A549 (cell line): ENCODE data around the gene DISC1. TPM values are rescaled to one million over a fixed set of nuclear protein-coding genes. Genes with fewer than 3 reads are reported as not detected.

Experiments used
- ATAC-seq, 2 experiments: fragments of 200-7000 bp in 1 of 2; fragments of >200 bp in 1 of 2; cut with Nextera tagmentation in 1 of 2; cut with Tn5 transposase in 1 of 2; 3 replicates each; pipeline versions ENCODE4 v1.8.0 to v1.9.1; 2018 to 2020; ENCODE audit warnings: mild to moderate bottlenecking in 1 of 2, moderate library complexity in 1 of 2
- CTCF ChIA-PET: fragments of 300-600 bp; sonication (Branson Sonifier 250); formaldehyde crosslinking; extraction: SDS; loops from one replicate; lab custom pipeline; 2021; ENCODE audit warnings: antibody characterized with exemption, inconsistent platforms; lab: Yijun Ruan, JAX
- POLR2A ChIA-PET: fragments of 350-600 bp; formaldehyde crosslinking; extraction: SDS; loops from one replicate; lab custom pipeline; 2021; ENCODE audit warnings: antibody characterized with exemption, inconsistent platforms; lab: Yijun Ruan, JAX
- DNase-seq, 2 experiments: peaks; one replicate each; pipeline versions ENCODE4 v3.0.0 to v3.0.0-alpha.2; 2011 to 2016; ENCODE audit warnings: low read depth in 1 of 2, low spot score in 1 of 2
- FAIRE-seq: peaks from 2 replicates; lab custom pipeline; 2011; peaks lifted over from hg19 to GRCh38; lab: Jason Lieb, UNC
- H3K27ac ChIP-seq, 2 experiments: fragments of >200 bp; sonication (Bioruptor Twin); formaldehyde crosslinking; 3 replicates each; pipeline ENCODE4 v1.5.1; 2016 to 2017
- H3K4me1 ChIP-seq: fragments of >200 bp; sonication (Bioruptor Twin); formaldehyde crosslinking; 3 replicates; pipeline ENCODE4 v1.6.1; 2016
- H3K4me2 ChIP-seq: fragments of >200 bp; sonication (Bioruptor Twin); formaldehyde crosslinking; 3 replicates; pipeline ENCODE4 v1.6.1; 2016
- H3K4me3 ChIP-seq: fragments of >200 bp; sonication (Bioruptor Twin); formaldehyde crosslinking; 3 replicates; pipeline ENCODE4 v1.5.1; 2016
- H3K9me3 ChIP-seq: fragments of >200 bp; sonication (Bioruptor Twin); formaldehyde crosslinking; 3 replicates; pipeline ENCODE4 v1.6.1; 2016
- CHD4 ChIP-seq: fragments of 200-600 bp; sonication (generic); IDR thresholded peaks from 2 replicates; pipeline ENCODE4 v1.6.1; 2016; ENCODE audit warnings: antibody characterized with exemption, mild to moderate bottlenecking, borderline replicate concordance
- EHF ChIP-seq: fragments of 250-450 bp; sonication (Bioruptor Pico); IDR thresholded peaks from 2 replicates; pipeline ENCODE4 v1.5.0; 2020; ENCODE audit warnings: mild to moderate bottlenecking
- FOSB ChIP-seq: fragments of 250-450 bp; sonication (Bioruptor Pico); IDR thresholded peaks from 2 replicates; pipeline ENCODE4 v1.5.0; 2020; ENCODE audit warnings: mild to moderate bottlenecking, moderate library complexity
- HEYL ChIP-seq: fragments of 250-450 bp; sonication (Bioruptor Pico); IDR thresholded peaks from 2 replicates; pipeline ENCODE4 v1.8.0; 2021; ENCODE audit warnings: mild to moderate bottlenecking, moderate library complexity
- HOXA7 ChIP-seq: fragments of 250-450 bp; sonication (Bioruptor Pico); IDR thresholded peaks from 2 replicates; pipeline ENCODE4 v1.5.0; 2020; ENCODE audit warnings: mild to moderate bottlenecking, moderate library complexity
- HOXB5 ChIP-seq: fragments of 250-450 bp; sonication (Bioruptor Pico); IDR thresholded peaks from 2 replicates; pipeline ENCODE4 v1.5.0; 2020; ENCODE audit warnings: mild to moderate bottlenecking, moderate library complexity
- JUN ChIP-seq, 2 experiments: fragments of >200 bp; sonication (Bioruptor Twin); formaldehyde crosslinking; IDR thresholded peaks; 2 replicates in 1 of 2; 3 replicates in 1 of 2; pipeline ENCODE4 v1.6.1; 2016 to 2017
- KDM5A ChIP-seq: fragments of 200-600 bp; sonication (generic); IDR thresholded peaks from 2 replicates; pipeline ENCODE4 v1.6.1; 2016; ENCODE audit warnings: antibody characterized with exemption, mild to moderate bottlenecking
- MAFK ChIP-seq: fragments of 450-650 bp; IDR thresholded peaks from 2 replicates; pipeline ENCODE4 v1.6.1; 2014; ENCODE audit not compliant: partially characterized antibody
- MAZ ChIP-seq: fragments of 150-350 bp; IDR thresholded peaks from 2 replicates; pipeline ENCODE4 v1.6.1; 2014; ENCODE audit warnings: antibody characterized with exemption, low read depth, low read length, borderline replicate concordance
- NPAS2 ChIP-seq: fragments of 250-450 bp; sonication (Bioruptor Pico); IDR thresholded peaks from 2 replicates; pipeline ENCODE4 v1.8.0; 2022; ENCODE audit warnings: mild to moderate bottlenecking, moderate library complexity, borderline replicate concordance
- RARB ChIP-seq: fragments of 250-450 bp; sonication (Bioruptor Pico); IDR thresholded peaks from 2 replicates; pipeline ENCODE4 v1.8.0; 2021; ENCODE audit warnings: mild to moderate bottlenecking, moderate library complexity
- RFX5 ChIP-seq: fragments of 450-650 bp; IDR thresholded peaks from 2 replicates; pipeline ENCODE4 v1.7.1; 2014; ENCODE audit warnings: antibody characterized with exemption, mild to moderate bottlenecking, moderate library complexity
- RNF2 ChIP-seq: fragments of 200-600 bp; sonication (generic); IDR thresholded peaks from 2 replicates; pipeline ENCODE4 v1.6.1; 2016; ENCODE audit warnings: low read depth, mild to moderate bottlenecking, antibody characterized with exemption, moderate library complexity, borderline replicate concordance
- TFCP2L1 ChIP-seq: fragments of 250-450 bp; sonication (Bioruptor Pico); IDR thresholded peaks from 2 replicates; pipeline ENCODE4 v1.5.0; 2021; ENCODE audit warnings: mild to moderate bottlenecking
- ZNF302 ChIP-seq: fragments of 250-450 bp; sonication (Bioruptor Pico); IDR thresholded peaks from 2 replicates; pipeline ENCODE4 v1.9.0; 2021; ENCODE audit warnings: inconsistent platforms, mild to moderate bottlenecking, moderate library complexity
- WGBS: methylation state at CpG from one replicate; pipeline ENCODE4 v1.1.6; 2017; ENCODE audit errors: missing lambda C conversion rate; 5-methylcytosine and 5-hydroxymethylcytosine counted together
- polyA plus RNA-seq, 4 experiments: library from polyadenylated mRNA; depleted of rRNA in 3 of 4; stranded (reverse); fragments of >200 nt; fragmentation: RNase III in 1 of 4; extraction: RNeasy Plus Mini Kit Qiagen cat#74134 plus additional on column Dnase treatment in 1 of 4; gene quantifications; 2 replicates in 3 of 4; 3 replicates in 1 of 4; pipeline ENCODE4 v1.2.3, GENCODE V29; 2011 to 2017
- TF ChIP-seq, protein P1 (sequence below): fragments of >200 bp; sonication (Bioruptor Twin); formaldehyde crosslinking; IDR thresholded peaks from 3 replicates; pipeline ENCODE4 v1.5.1; 2016
- TF ChIP-seq, protein P2 (sequence below): fragments of 250-450 bp; sonication (Bioruptor Pico); IDR thresholded peaks from 2 replicates; pipeline ENCODE4 v1.5.0; 2021; ENCODE audit warnings: mild to moderate bottlenecking, moderate library complexity, borderline replicate concordance
- TF ChIP-seq, protein P3 (sequence below): fragments of 450-650 bp; IDR thresholded peaks from 2 replicates; pipeline ENCODE4 v1.6.1; 2014; ENCODE audit warnings: antibody characterized with exemption
- TF ChIP-seq, protein P4 (sequence below): fragments of >200 bp; sonication (Bioruptor Twin); formaldehyde crosslinking; IDR thresholded peaks from 3 replicates; pipeline ENCODE4 v1.6.1; 2016

The DISC1 gene
- polyA plus RNA-seq, 2 of the 4 experiments (the other 2 are of a cell fraction) = 0.39 to 0.74 TPM

DNA sequence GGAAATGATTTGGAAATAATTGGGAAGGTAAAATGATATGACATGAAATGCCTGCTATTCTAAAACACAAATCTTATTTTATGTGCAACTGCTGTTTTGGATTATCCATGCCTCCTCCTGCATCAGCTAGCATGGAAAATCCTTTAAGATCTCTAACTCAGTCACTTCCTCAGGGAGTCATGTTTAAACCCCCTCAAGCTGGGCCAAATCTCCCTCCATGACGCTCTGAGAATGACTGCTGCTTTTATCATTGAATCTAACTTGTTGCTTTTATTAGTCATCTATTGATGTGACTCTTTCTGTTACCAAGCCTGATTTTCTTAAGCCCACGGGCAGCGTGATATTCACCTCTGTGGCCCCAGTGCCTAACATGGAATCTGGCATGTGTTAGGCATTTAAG is 324.8 kb downstream of the DISC1 start:
- Histone ChIP-seq H3K9me3 (no peaks in the 10 kb centered on the region), H3K4me1 (no peaks in the 10 kb centered on the region), H3K27ac (no peak overlapping the region), H3K4me3 (no peak overlapping the region), H3K4me2 (no peak overlapping the region)
- ATAC-seq (no peak), FAIRE-seq (no peak), DNase-seq (no peak)
- ChIA-PET CTCF (no interaction called here), POLR2A (no interaction called here)
- no peak for TF ChIP-seq CHD4
- TF ChIP-seq, protein P1, sequence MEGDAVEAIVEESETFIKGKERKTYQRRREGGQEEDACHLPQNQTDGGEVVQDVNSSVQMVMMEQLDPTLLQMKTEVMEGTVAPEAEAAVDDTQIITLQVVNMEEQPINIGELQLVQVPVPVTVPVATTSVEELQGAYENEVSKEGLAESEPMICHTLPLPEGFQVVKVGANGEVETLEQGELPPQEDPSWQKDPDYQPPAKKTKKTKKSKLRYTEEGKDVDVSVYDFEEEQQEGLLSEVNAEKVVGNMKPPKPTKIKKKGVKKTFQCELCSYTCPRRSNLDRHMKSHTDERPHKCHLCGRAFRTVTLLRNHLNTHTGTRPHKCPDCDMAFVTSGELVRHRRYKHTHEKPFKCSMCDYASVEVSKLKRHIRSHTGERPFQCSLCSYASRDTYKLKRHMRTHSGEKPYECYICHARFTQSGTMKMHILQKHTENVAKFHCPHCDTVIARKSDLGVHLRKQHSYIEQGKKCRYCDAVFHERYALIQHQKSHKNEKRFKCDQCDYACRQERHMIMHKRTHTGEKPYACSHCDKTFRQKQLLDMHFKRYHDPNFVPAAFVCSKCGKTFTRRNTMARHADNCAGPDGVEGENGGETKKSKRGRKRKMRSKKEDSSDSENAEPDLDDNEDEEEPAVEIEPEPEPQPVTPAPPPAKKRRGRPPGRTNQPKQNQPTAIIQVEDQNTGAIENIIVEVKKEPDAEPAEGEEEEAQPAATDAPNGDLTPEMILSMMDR = no peak
- TF ChIP-seq, protein P2, sequence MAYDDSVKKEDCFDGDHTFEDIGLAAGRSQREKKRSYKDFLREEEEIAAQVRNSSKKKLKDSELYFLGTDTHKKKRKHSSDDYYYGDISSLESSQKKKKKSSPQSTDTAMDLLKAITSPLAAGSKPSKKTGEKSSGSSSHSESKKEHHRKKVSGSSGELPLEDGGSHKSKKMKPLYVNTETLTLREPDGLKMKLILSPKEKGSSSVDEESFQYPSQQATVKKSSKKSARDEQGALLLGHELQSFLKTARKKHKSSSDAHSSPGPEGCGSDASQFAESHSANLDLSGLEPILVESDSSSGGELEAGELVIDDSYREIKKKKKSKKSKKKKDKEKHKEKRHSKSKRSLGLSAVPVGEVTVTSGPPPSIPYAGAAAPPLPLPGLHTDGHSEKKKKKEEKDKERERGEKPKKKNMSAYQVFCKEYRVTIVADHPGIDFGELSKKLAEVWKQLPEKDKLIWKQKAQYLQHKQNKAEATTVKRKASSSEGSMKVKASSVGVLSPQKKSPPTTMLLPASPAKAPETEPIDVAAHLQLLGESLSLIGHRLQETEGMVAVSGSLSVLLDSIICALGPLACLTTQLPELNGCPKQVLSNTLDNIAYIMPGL (CRISPR knock-in tag) = no peak
- TF ChIP-seq HOXA7 (CRISPR knock-in tag) = no peak
- TF ChIP-seq, protein P3, sequence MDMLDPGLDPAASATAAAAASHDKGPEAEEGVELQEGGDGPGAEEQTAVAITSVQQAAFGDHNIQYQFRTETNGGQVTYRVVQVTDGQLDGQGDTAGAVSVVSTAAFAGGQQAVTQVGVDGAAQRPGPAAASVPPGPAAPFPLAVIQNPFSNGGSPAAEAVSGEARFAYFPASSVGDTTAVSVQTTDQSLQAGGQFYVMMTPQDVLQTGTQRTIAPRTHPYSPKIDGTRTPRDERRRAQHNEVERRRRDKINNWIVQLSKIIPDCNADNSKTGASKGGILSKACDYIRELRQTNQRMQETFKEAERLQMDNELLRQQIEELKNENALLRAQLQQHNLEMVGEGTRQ = no peak
- no peak for TF ChIP-seq NPAS2
- no peak for TF ChIP-seq KDM5A
- TF ChIP-seq TFCP2L1 (CRISPR knock-in tag) = no peak
- TF ChIP-seq MAZ = no peak
- no peak for TF ChIP-seq ZNF302 (CRISPR knock-in tag)
- TF ChIP-seq JUN (IDR thresholded peaks at IDR 0.05) = no peak
- no peak for TF ChIP-seq MAFK
- WGBS = 42% methylated on average over 3 of the region's 3 CpGs

DNA sequence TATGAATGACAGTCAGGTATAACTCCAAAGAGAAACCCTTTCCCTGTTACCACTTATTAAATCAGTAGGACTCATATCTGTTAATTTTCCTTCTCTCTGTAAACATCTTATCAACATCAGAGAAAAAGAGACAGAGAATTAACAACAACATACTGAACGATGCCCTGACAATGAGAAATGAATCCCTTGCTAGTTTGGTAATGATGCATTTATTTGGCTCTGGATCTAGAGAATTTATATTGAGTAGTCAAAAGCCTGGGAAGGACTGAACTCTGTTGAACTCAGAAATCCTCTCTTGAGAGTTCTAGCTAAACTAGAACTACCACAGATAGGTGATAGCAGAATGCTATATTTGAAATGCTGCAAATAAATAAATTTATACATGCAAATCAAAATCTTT is 325.6 kb downstream of the DISC1 start:
- POLR2A ChIA-PET = no interaction called here
- Histone ChIP-seq H3K4me1 (no peaks in the 10 kb centered on the region), H3K4me2 (no peak overlapping the region), H3K4me3 (no peak overlapping the region), H3K9me3 (no peaks in the 10 kb centered on the region), H3K27ac (no peak overlapping the region)
- TF ChIP-seq RARB (CRISPR knock-in tag) (no peak), EHF (CRISPR knock-in tag) (no peak), RNF2 (no peak), HOXB5 (CRISPR knock-in tag) (no peak), RFX5 (no peak)
- TF ChIP-seq, protein P4, sequence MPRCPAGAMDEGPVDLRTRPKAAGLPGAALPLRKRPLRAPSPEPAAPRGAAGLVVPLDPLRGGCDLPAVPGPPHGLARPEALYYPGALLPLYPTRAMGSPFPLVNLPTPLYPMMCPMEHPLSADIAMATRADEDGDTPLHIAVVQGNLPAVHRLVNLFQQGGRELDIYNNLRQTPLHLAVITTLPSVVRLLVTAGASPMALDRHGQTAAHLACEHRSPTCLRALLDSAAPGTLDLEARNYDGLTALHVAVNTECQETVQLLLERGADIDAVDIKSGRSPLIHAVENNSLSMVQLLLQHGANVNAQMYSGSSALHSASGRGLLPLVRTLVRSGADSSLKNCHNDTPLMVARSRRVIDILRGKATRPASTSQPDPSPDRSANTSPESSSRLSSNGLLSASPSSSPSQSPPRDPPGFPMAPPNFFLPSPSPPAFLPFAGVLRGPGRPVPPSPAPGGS = no peak
- FAIRE-seq (no peak), ATAC-seq (no peak), DNase-seq (no peak)
- CTCF ChIA-PET = interaction anchor here (1.1 kb wide), 1 partner anchor 11 kb away, joined by 4 read pairs; no protein-coding TSS in a partner anchor
- 13% methylated on average over 1 of the region's 1 CpG for WGBS

DNA sequence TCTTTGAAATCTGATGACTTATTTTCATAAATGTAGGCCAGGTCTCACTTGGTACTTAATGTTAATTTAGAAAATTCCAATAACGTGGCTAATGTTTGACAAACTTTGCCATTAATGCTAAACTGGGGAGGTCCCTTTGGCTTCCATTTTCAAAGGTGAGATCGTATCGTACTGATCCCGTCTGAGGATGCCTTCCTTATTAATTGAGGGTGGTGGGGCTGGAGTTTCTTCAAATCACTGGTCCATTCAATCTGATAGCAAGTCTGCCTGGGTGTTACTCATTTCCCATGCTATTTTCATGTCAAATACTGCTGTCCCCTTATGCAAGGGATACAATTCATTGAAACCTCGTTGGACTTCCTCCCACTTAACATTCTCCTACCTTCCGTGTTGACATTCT is 327.1 kb downstream of the DISC1 start:
- CTCF ChIA-PET = no interaction called here
- Histone ChIP-seq H3K9me3 (no peaks in the 10 kb centered on the region), H3K4me3 (no peak overlapping the region), H3K27ac (no peak overlapping the region), H3K4me1 (no peaks in the 10 kb centered on the region), H3K4me2 (no peak overlapping the region)
- no peak for ATAC-seq
- FAIRE-seq = no peak
- WGBS = 71% methylated on average over 6 of the region's 6 CpGs
- POLR2A ChIA-PET = no interaction called here
- no peak for DNase-seq
- TF ChIP-seq FOSB (CRISPR knock-in tag) (no peak), HEYL (CRISPR knock-in tag) (no peak), RFX5 (no peak)
